Body of pancreas (tissue), 4 donors: ENCODE results near the gene CCDC9.

Experiments used
- POLR2A ChIP-seq, 3 donors: fragments of 450-650 bp; IDR thresholded peaks; one replicate each; pipeline ENCODE4 v1.6.1; 2016; ENCODE audit warnings: antibody characterized with exemption in 3 of 3, mild to moderate bottlenecking in 2 of 3
- TF ChIP-seq, protein P1 (sequence below), 7 experiments: fragments of 450-650 bp in 4 of 7; fragments of 200-600 bp in 3 of 7; sonication (generic) in 3 of 7; IDR thresholded peaks; one replicate each; pipeline ENCODE4 v1.5.1; 2016 to 2019; ENCODE audit warnings: antibody characterized with exemption in 7 of 7

DNA sequence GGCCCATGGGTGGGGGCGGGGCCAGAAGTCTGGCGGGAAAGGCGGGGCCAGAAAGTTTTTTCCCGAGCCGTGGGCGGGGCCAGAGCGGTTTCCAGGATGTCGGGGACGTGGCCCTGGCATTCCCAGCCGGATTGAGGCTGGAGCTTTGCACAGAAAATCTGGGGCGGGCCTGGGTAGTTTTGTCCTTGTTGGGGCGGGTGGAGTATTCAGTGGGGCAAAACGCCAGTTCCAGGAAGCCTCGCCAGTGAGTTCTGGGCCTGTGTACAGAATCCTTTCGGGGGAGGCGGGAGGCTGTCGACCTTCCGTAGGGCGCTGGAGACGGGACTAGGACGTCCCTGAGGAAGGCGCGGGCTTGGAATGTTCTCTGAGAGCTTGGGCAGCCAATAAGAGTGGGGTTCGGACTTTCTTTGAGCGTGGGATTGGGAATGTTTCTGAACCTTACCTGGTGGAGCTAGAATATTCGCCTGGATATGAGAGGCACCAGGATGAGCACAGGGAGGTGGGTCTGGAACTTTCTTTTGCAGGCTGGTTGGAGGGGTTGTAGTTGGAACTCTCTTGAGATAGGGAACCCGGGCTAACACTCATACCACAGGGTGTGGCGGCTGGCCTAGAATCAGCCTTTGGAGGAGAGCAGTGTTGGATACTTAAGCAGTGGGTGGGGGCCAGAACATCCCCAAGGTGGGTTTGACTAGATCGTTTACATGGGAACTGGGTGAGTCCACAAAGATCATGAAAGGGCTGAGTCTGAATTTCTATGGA, 1.3 kb downstream of the CCDC9 start:
- TF ChIP-seq POLR2A (IDR thresholded peaks at IDR 0.05) = peak; percentile 70 to 87 (median 84)
- TF ChIP-seq, protein P1, sequence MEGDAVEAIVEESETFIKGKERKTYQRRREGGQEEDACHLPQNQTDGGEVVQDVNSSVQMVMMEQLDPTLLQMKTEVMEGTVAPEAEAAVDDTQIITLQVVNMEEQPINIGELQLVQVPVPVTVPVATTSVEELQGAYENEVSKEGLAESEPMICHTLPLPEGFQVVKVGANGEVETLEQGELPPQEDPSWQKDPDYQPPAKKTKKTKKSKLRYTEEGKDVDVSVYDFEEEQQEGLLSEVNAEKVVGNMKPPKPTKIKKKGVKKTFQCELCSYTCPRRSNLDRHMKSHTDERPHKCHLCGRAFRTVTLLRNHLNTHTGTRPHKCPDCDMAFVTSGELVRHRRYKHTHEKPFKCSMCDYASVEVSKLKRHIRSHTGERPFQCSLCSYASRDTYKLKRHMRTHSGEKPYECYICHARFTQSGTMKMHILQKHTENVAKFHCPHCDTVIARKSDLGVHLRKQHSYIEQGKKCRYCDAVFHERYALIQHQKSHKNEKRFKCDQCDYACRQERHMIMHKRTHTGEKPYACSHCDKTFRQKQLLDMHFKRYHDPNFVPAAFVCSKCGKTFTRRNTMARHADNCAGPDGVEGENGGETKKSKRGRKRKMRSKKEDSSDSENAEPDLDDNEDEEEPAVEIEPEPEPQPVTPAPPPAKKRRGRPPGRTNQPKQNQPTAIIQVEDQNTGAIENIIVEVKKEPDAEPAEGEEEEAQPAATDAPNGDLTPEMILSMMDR (IDR thresholded peaks at IDR 0.05) = no peak
